Liver (tissue), 9 donors: ENCODE results near the gene MFAP2. TPM values are rescaled to one million over a fixed set of nuclear protein-coding genes. Genes with fewer than 3 reads are reported as not detected.

Experiments used
- DNase-seq: peaks from one replicate; pipeline ENCODE4 v3.0.0-alpha.2; 2017; ENCODE audit warnings: low spot score
- H3K27ac ChIP-seq, 2 donors: one replicate each; pipeline ENCODE4 v1.7.0; 2013; ENCODE audit warnings: inconsistent platforms in 2 of 2, low read length in 2 of 2, control low read depth in 1 of 2, low read depth in 1 of 2, mild to moderate bottlenecking in 1 of 2
- H3K27me3 ChIP-seq, 4 donors: one replicate each; pipeline versions ENCODE4 v1.6.1 to v1.7.0; 2013; ENCODE audit warnings: low read length in 3 of 4, inconsistent platforms in 1 of 4, mild to moderate bottlenecking in 1 of 4, moderate library complexity in 1 of 4; ENCODE audit not compliant: control insufficient read depth in 4 of 4, insufficient read depth in 4 of 4
- H3K36me3 ChIP-seq, 4 donors: one replicate each; pipeline versions ENCODE4 v1.6.1 to v1.7.0; 2013; ENCODE audit warnings: low read length in 3 of 4, mild to moderate bottlenecking in 3 of 4, low read depth in 1 of 4, moderate library complexity in 1 of 4; ENCODE audit not compliant: control insufficient read depth in 4 of 4, insufficient read depth in 3 of 4
- H3K4me1 ChIP-seq, 4 donors: one replicate each; pipeline versions ENCODE4 v1.6.1 to v1.7.0; 2013; ENCODE audit warnings: low read length in 3 of 4, mild to moderate bottlenecking in 3 of 4, moderate library complexity in 1 of 4; ENCODE audit not compliant: control insufficient read depth in 4 of 4, insufficient read depth in 4 of 4
- H3K4me3 ChIP-seq, 3 donors: one replicate each; pipeline versions ENCODE4 v1.6.1 to v1.7.0; 2013; ENCODE audit warnings: low read length in 3 of 3, control low read depth in 1 of 3, low read depth in 1 of 3, mild to moderate bottlenecking in 1 of 3
- H3K9ac ChIP-seq, 2 donors: one replicate each; pipeline ENCODE4 v1.7.0; 2013; ENCODE audit warnings: low read length in 2 of 2, mild to moderate bottlenecking in 2 of 2, moderate library complexity in 2 of 2, control low read depth in 1 of 2, low read depth in 1 of 2
- H3K9me3 ChIP-seq, 4 donors: one replicate each; pipeline versions ENCODE4 v1.6.1 to v1.7.0; 2013; ENCODE audit warnings: low read length in 3 of 4; ENCODE audit not compliant: control insufficient read depth in 4 of 4
- EGR1 ChIP-seq, 2 donors: IDR thresholded peaks; 2 replicates each; pipeline ENCODE4 v1.6.1; 2016 to 2018; ENCODE audit warnings: antibody characterized with exemption in 2 of 2, low read depth in 2 of 2
- FOXA1 ChIP-seq: IDR thresholded peaks from 2 replicates; pipeline ENCODE4 v1.6.1; 2016; ENCODE audit warnings: antibody characterized with exemption
- FOXA2 ChIP-seq: IDR thresholded peaks from 2 replicates; pipeline ENCODE4 v1.6.1; 2016; ENCODE audit warnings: antibody characterized with exemption
- GABPA ChIP-seq, 2 donors: IDR thresholded peaks in 1 of 2; conservative IDR thresholded peaks in 1 of 2; 2 replicates each; pipeline ENCODE4 v1.6.1; 2016; ENCODE audit warnings: antibody characterized with exemption in 2 of 2, mild to moderate bottlenecking in 1 of 2, moderate library complexity in 1 of 2
- HNF4A ChIP-seq, 2 donors: conservative IDR thresholded peaks; 2 replicates each; pipeline ENCODE4 v1.6.1; 2016; ENCODE audit warnings: antibody characterized with exemption in 2 of 2, mild to moderate bottlenecking in 2 of 2
- HNF4G ChIP-seq: IDR thresholded peaks from 2 replicates; pipeline ENCODE4 v1.6.1; 2016; ENCODE audit warnings: antibody characterized with exemption
- JUND ChIP-seq, 2 donors: IDR thresholded peaks; 2 replicates each; pipeline ENCODE4 v1.6.1; 2016; ENCODE audit warnings: antibody characterized with exemption in 2 of 2
- RAD21 ChIP-seq, 2 donors: IDR thresholded peaks; 2 replicates each; pipeline ENCODE4 v1.6.1; 2016; ENCODE audit warnings: antibody characterized with exemption in 2 of 2, mild to moderate bottlenecking in 2 of 2
- RXRA ChIP-seq, 2 donors: IDR thresholded peaks; 2 replicates each; pipeline ENCODE4 v1.6.1; 2017 to 2018; ENCODE audit warnings: antibody characterized with exemption in 2 of 2, mild to moderate bottlenecking in 1 of 2
- SP1 ChIP-seq: IDR thresholded peaks from 2 replicates; pipeline ENCODE4 v1.6.1; 2018; ENCODE audit warnings: antibody characterized with exemption, mild to moderate bottlenecking
- TAF1 ChIP-seq: conservative IDR thresholded peaks from 2 replicates; pipeline ENCODE4 v1.6.1; 2016; ENCODE audit warnings: antibody characterized with exemption, mild to moderate bottlenecking
- YY1 ChIP-seq: IDR thresholded peaks from 2 replicates; pipeline ENCODE4 v1.6.1; 2016; ENCODE audit warnings: antibody characterized with exemption, mild to moderate bottlenecking
- WGBS: extraction: QIAGEN DNeasy Blood & Tissue Kit; methylation state at CpG from one replicate; pipeline ENCODE4 v1.1.7; 2013; 5-methylcytosine and 5-hydroxymethylcytosine counted together
- polyA plus RNA-seq, 2 donors: library from polyadenylated mRNA; stranded (reverse) in 1 of 2; unstranded in 1 of 2; fragments of 200-250 nt in 1 of 2; fragments of >200 nt in 1 of 2; fragmentation: Nextera tagmentation in 1 of 2; extraction: Ambion mirVana in 1 of 2; gene quantifications; one replicate each; pipeline versions ENCODE4 v1.2.1 to v1.2.3, GENCODE V29; 2013 to 2015
- total RNA-seq, 2 donors: library from RNA; depleted of rRNA; stranded (reverse); fragments of >200 nt; gene quantifications; one replicate each; pipeline ENCODE4 v1.2.3, GENCODE V29; 2014
- TF ChIP-seq, protein P1 (sequence below): IDR thresholded peaks from 2 replicates; pipeline ENCODE4 v1.6.1; 2016; ENCODE audit warnings: antibody characterized with exemption, mild to moderate bottlenecking
- TF ChIP-seq, protein P2 (sequence below): IDR thresholded peaks from 2 replicates; pipeline ENCODE4 v1.6.1; 2016; ENCODE audit warnings: antibody characterized with exemption
- TF ChIP-seq, protein P3 (sequence below): IDR thresholded peaks from 2 replicates; pipeline ENCODE4 v1.6.1; 2016; ENCODE audit warnings: antibody characterized with exemption
- TF ChIP-seq, protein P4 (sequence below): IDR thresholded peaks from 2 replicates; pipeline ENCODE4 v1.6.1; 2016; ENCODE audit warnings: antibody characterized with exemption
- TF ChIP-seq, protein P5 (sequence below): fragments of 150-350 bp; IDR thresholded peaks from 2 replicates; pipeline ENCODE4 v1.5.1; 2017; ENCODE audit warnings: improper control_type of control experiment, low read depth, low read length; ENCODE audit not compliant: missing input control
- donor health status: healthy.
- donor health status: healthy.
- donor health status: healthy.
- donor health status: healthy.
- donor health status: healthy.

The MFAP2 gene
- total and polyA plus RNA-seq, 4 donors, result 0.25 to 1.4 (median 0.74) TPM

DNA sequence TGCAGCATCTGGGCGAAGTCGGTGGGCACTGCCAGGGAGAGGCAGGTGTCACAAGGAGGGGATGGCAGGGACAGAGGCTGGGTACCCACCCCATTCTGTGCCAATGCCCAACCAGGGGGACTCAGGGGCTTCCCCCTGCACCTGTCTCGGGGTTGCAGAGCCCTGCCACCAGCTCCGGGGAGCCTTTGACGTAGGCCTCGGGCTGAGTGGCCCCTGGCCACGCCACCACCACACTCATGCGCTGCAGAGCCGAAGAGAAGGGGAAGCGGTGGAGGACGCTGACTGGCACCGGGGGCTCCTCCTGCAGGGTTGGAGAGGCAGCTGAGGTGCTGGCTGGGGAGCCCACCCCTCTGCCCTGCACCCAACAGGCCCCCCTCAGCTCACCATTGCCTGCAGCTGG is 11.7 kb upstream of the MFAP2 start:
- Histone ChIP-seq H3K9ac (no peak overlapping the region), H3K9me3 (no peaks in the 10 kb centered on the region), H3K27ac (no peak overlapping the region), H3K27me3 (no peaks in the 10 kb centered on the region), H3K36me3 (peaks cover 2 to 26% (median 7%) of the 10 kb centered on the region in 4 donors), H3K4me1 (no peaks in the 10 kb centered on the region), H3K4me3 (no peak overlapping the region)
- no peak for DNase-seq
- TF ChIP-seq, protein P1, sequence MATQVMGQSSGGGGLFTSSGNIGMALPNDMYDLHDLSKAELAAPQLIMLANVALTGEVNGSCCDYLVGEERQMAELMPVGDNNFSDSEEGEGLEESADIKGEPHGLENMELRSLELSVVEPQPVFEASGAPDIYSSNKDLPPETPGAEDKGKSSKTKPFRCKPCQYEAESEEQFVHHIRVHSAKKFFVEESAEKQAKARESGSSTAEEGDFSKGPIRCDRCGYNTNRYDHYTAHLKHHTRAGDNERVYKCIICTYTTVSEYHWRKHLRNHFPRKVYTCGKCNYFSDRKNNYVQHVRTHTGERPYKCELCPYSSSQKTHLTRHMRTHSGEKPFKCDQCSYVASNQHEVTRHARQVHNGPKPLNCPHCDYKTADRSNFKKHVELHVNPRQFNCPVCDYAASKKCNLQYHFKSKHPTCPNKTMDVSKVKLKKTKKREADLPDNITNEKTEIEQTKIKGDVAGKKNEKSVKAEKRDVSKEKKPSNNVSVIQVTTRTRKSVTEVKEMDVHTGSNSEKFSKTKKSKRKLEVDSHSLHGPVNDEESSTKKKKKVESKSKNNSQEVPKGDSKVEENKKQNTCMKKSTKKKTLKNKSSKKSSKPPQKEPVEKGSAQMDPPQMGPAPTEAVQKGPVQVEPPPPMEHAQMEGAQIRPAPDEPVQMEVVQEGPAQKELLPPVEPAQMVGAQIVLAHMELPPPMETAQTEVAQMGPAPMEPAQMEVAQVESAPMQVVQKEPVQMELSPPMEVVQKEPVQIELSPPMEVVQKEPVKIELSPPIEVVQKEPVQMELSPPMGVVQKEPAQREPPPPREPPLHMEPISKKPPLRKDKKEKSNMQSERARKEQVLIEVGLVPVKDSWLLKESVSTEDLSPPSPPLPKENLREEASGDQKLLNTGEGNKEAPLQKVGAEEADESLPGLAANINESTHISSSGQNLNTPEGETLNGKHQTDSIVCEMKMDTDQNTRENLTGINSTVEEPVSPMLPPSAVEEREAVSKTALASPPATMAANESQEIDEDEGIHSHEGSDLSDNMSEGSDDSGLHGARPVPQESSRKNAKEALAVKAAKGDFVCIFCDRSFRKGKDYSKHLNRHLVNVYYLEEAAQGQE, result no peak
- TF ChIP-seq HNF4G (no peak), TAF1 (no peak), RAD21 (IDR thresholded peaks at IDR 0.05) (no peak), EGR1 (IDR thresholded peaks at IDR 0.05; ENCODE audit: low read depth in 2 of 2) (no peak), JUND (IDR thresholded peaks at IDR 0.05) (no peak), HNF4A (conservative IDR thresholded peaks at IDR 0.05) (no peak), FOXA1 (no peak), RXRA (IDR thresholded peaks at IDR 0.05) (no peak), SP1 (no peak)
- TF ChIP-seq, protein P2, sequence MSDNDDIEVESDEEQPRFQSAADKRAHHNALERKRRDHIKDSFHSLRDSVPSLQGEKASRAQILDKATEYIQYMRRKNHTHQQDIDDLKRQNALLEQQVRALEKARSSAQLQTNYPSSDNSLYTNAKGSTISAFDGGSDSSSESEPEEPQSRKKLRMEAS, result no peak
- 96% methylated on average over 12 of the region's 12 CpGs for WGBS

DNA sequence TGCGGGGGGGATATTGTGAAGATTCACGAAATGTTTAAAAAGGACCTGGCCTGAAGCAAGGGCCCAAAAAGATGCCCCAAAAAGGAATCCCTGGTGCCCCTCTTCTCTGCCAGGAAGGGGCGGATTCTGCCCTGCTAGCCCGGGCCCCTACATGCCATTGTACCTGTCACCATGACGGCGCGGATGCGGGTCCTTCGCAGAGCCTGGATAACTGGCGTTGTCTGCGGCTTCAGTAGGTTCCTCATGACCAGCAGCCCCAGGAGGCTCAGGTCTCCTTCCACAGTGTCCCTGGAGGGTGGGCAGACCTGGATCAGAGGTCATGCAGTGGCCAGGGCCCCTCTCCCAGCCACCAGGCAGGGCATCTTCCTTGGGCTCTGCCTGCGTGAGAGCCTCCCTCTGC is 11.2 kb upstream of the MFAP2 start:
- TF ChIP-seq, protein P3, sequence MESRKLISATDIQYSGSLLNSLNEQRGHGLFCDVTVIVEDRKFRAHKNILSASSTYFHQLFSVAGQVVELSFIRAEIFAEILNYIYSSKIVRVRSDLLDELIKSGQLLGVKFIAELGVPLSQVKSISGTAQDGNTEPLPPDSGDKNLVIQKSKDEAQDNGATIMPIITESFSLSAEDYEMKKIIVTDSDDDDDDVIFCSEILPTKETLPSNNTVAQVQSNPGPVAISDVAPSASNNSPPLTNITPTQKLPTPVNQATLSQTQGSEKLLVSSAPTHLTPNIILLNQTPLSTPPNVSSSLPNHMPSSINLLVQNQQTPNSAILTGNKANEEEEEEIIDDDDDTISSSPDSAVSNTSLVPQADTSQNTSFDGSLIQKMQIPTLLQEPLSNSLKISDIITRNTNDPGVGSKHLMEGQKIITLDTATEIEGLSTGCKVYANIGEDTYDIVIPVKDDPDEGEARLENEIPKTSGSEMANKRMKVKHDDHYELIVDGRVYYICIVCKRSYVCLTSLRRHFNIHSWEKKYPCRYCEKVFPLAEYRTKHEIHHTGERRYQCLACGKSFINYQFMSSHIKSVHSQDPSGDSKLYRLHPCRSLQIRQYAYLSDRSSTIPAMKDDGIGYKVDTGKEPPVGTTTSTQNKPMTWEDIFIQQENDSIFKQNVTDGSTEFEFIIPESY, result no peak
- TF ChIP-seq HNF4G (no peak), RXRA (IDR thresholded peaks at IDR 0.05) (no peak), FOXA2 (no peak), YY1 (no peak), TAF1 (no peak), FOXA1 (no peak), GABPA (IDR thresholded peaks at IDR 0.05 in 1 of 2, conservative IDR thresholded peaks at IDR 0.05 in 1 of 2) (no peak), JUND (IDR thresholded peaks at IDR 0.05) (no peak), RAD21 (IDR thresholded peaks at IDR 0.05) (no peak), SP1 (no peak)
- TF ChIP-seq, protein P2, result no peak
- TF ChIP-seq, protein P4, sequence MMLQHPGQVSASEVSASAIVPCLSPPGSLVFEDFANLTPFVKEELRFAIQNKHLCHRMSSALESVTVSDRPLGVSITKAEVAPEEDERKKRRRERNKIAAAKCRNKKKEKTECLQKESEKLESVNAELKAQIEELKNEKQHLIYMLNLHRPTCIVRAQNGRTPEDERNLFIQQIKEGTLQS, result no peak
- TF ChIP-seq, protein P5, sequence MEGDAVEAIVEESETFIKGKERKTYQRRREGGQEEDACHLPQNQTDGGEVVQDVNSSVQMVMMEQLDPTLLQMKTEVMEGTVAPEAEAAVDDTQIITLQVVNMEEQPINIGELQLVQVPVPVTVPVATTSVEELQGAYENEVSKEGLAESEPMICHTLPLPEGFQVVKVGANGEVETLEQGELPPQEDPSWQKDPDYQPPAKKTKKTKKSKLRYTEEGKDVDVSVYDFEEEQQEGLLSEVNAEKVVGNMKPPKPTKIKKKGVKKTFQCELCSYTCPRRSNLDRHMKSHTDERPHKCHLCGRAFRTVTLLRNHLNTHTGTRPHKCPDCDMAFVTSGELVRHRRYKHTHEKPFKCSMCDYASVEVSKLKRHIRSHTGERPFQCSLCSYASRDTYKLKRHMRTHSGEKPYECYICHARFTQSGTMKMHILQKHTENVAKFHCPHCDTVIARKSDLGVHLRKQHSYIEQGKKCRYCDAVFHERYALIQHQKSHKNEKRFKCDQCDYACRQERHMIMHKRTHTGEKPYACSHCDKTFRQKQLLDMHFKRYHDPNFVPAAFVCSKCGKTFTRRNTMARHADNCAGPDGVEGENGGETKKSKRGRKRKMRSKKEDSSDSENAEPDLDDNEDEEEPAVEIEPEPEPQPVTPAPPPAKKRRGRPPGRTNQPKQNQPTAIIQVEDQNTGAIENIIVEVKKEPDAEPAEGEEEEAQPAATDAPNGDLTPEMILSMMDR, result no peak
- Histone ChIP-seq H3K9ac (no peak overlapping the region), H3K36me3 (peaks cover 2 to 22% (median 9%) of the 10 kb centered on the region in 4 donors), H3K4me3 (no peak overlapping the region), H3K4me1 (no peaks in the 10 kb centered on the region), H3K9me3 (no peaks in the 10 kb centered on the region), H3K27ac (no peak overlapping the region), H3K27me3 (no peaks in the 10 kb centered on the region)
- no peak for DNase-seq
- WGBS, result 98% methylated on average over 12 of the region's 12 CpGs
